T-cell (primary cell): Measurements from ENCODE around the gene ST8SIA5. TPM values are rescaled to one million over a fixed set of nuclear protein-coding genes. Genes with fewer than 3 reads are reported as not detected.
A peak's percentile ranks its signal among the peaks of the same experiment; 100 is the strongest.

Experiments
- ATAC-seq, 4 experiments: fragments of 200-7000 bp in 3 of 4; fragments of 150-1000 bp in 1 of 4; cut with Tn5 transposase; replicated peaks in 1 of 4; 1 replicate in 3 of 4; 2 replicates in 1 of 4; pipeline ENCODE4 v1.10.0; 2021; ENCODE audit warnings: moderate library complexity in 3 of 4, mild to moderate bottlenecking in 2 of 4, moderate number of reproducible peaks in 1 of 4
- CTCF ChIA-PET, 2 donors: fragments of 300-600 bp; sonication (Branson Sonifier 250); formaldehyde crosslinking; loops; one replicate each; lab custom pipeline; 2022; ENCODE audit warnings: antibody characterized with exemption in 2 of 2; lab: Charles Lee
- POLR2A ChIA-PET, 2 donors: fragments of 300-600 bp; sonication (Branson Sonifier 250); formaldehyde crosslinking; loops; one replicate each; lab custom pipeline; 2022; ENCODE audit warnings: antibody characterized with exemption in 2 of 2; lab: Charles Lee
- DNase-seq, 35 experiments: peaks; one replicate each; pipeline versions ENCODE4 v3.0.0 to v3.0.0-alpha.2; 2013 to 2023
- H3K27ac ChIP-seq: one replicate; pipeline ENCODE4 v1.5.1; 2013; ENCODE audit warnings: low read length
- H3K27me3 ChIP-seq, 2 experiments: replicated peaks in 1 of 2; 1 replicate in 1 of 2; 2 replicates in 1 of 2; pipeline versions ENCODE4 v1.6.1 to v1.7.0; 2013; ENCODE audit warnings: low read length in 1 of 2, mixed read lengths in 1 of 2; ENCODE audit not compliant: control insufficient read depth in 2 of 2, insufficient read depth in 2 of 2; ENCODE audit errors: extremely low read depth in 1 of 2
- H3K36me3 ChIP-seq, 2 donors: 1 replicate in 1 of 2; 2 replicates in 1 of 2; pipeline versions ENCODE4 v1.6.1 to v1.7.0; 2013; ENCODE audit warnings: low read length in 1 of 2; ENCODE audit not compliant: control insufficient read depth in 2 of 2, insufficient read depth in 1 of 2; ENCODE audit errors: extremely low read depth in 1 of 2
- H3K4me1 ChIP-seq, 2 experiments: 1 replicate in 1 of 2; 2 replicates in 1 of 2; pipeline versions ENCODE4 v1.6.1 to v1.7.0; 2013; ENCODE audit warnings: low read length in 2 of 2, mixed read lengths in 1 of 2; ENCODE audit not compliant: insufficient read depth in 2 of 2, control insufficient read depth in 1 of 2; ENCODE audit errors: extremely low read depth in 1 of 2
- H3K4me3 ChIP-seq, 2 donors: 1 replicate in 1 of 2; 2 replicates in 1 of 2; pipeline versions ENCODE4 v1.5.1 to v1.7.0; 2013; ENCODE audit warnings: mild to moderate bottlenecking in 2 of 2, low read length in 1 of 2, moderate library complexity in 1 of 2; ENCODE audit not compliant: control insufficient read depth in 1 of 2; ENCODE audit errors: extremely low read depth in 1 of 2
- H3K9me3 ChIP-seq: 2 replicates; pipeline ENCODE4 v1.7.0; 2013
- H3K27ac Mint-ChIP-seq, 2 donors: one replicate each; pipeline ENCODE4 v1.8.0; 2020 to 2021; ENCODE audit warnings: mild to moderate bottlenecking in 2 of 2, mixed read lengths in 2 of 2
- H3K27me3 Mint-ChIP-seq, 2 donors: one replicate each; pipeline ENCODE4 v1.8.0; 2021 to 2022; ENCODE audit warnings: mixed read lengths in 2 of 2
- H3K36me3 Mint-ChIP-seq: one replicate; pipeline ENCODE4 v1.8.0; 2021; ENCODE audit warnings: mixed read lengths
- H3K4me1 Mint-ChIP-seq, 3 donors: one replicate each; pipeline ENCODE4 v1.8.0; 2020 to 2022; ENCODE audit warnings: mixed read lengths in 3 of 3, mild to moderate bottlenecking in 1 of 3
- H3K4me3 Mint-ChIP-seq, 3 donors: one replicate each; pipeline ENCODE4 v1.8.0; 2020 to 2022; ENCODE audit warnings: mild to moderate bottlenecking in 3 of 3, mixed read lengths in 3 of 3, moderate library complexity in 3 of 3
- H3K9me3 Mint-ChIP-seq, 3 donors: one replicate each; pipeline ENCODE4 v1.8.0; 2020 to 2022; ENCODE audit warnings: mixed read lengths in 3 of 3
- WGBS: methylation state at CpG from one replicate; pipeline ENCODE4 v1.1.5; 2013; ENCODE audit warnings: missing lambda C conversion rate; ENCODE audit not compliant: insufficient coverage; 5-methylcytosine and 5-hydroxymethylcytosine counted together
- total RNA-seq, 35 experiments: library from RNA in 6 of 35; stranded (reverse) in 6 of 35; fragments of 120-200 nt in 1 of 35; gene quantifications; one replicate each; pipeline versions ENCODE4 v1.2.1 to v1.2.4 and lab custom pipeline; 2013 to 2026

ST8SIA5 gene
- total RNA-seq, 5 donors from 2014 or later (not counting 1 experiment from before 2014, with no cell fraction given) = 0.09 to 0.28 TPM; not detected in 3

- no peak for ATAC-seq
- H3K9me3 Mint-ChIP-seq = peaks cover 0 to 3% (median 0%) of the 10 kb centered on the region in 3 donors
- ChIA-PET CTCF (interaction anchor here (0.5 kb wide), 2 partner anchors 13 to 538 kb away, joined by 3 to 4 read pairs; no protein-coding TSS in a partner anchor), POLR2A (no interaction called here)
- no peak for DNase-seq
- Histone ChIP-seq H3K27me3 (peaks cover 0 to 24% of the 10 kb centered on the region in 2 experiments), H3K36me3 (no peaks in the 10 kb centered on the region), H3K27ac (no peak overlapping the region), H3K4me1 (peaks cover 0 to 1% of the 10 kb centered on the region in 2 experiments), H3K9me3 (no peaks in the 10 kb centered on the region), H3K4me3 (no peak overlapping the region)
- no peak overlapping the region for H3K4me3 Mint-ChIP-seq
- 63% methylated on average over 2 of the region's 2 CpGs for WGBS
- no peak overlapping the region for H3K27ac Mint-ChIP-seq
- peaks cover 6 to 9% (median 7%) of the 10 kb centered on the region in 3 donors for H3K4me1 Mint-ChIP-seq
- peaks cover 6 to 8% of the 10 kb centered on the region in 2 donors for H3K27me3 Mint-ChIP-seq
- H3K36me3 Mint-ChIP-seq = no peaks in the 10 kb centered on the region
These were observed 79.2 kb downstream of the ST8SIA5 start for GRCh38 chr18:46677611-46678010.

GRCh38 chr18:46676182-46676835, 80.5 kb downstream of the ST8SIA5 start:
- Mint-ChIP-seq H3K9me3 (peaks cover 0 to 3% (median 0%) of the 10 kb centered on the region in 3 donors), H3K27ac (no peak overlapping the region)
- CTCF ChIA-PET = no interaction called here

GRCh38 chr18:46675112-46675511, 81.7 kb downstream of the ST8SIA5 start:
- no peaks in the 10 kb centered on the region for H3K36me3 Mint-ChIP-seq
- no peak overlapping the region for H3K27ac Mint-ChIP-seq
- ChIA-PET CTCF (no interaction called here), POLR2A (no interaction called here)
- DNase-seq = no peak
- WGBS = no CpG with 5 or more reads among the region's 1 CpG
- peaks cover 2 to 10% of the 10 kb centered on the region in 2 experiments for H3K4me1 ChIP-seq
- H3K4me3 ChIP-seq = no peak overlapping the region
- peaks cover 13 to 23% (median 21%) of the 10 kb centered on the region in 3 donors for H3K4me1 Mint-ChIP-seq
- no peak overlapping the region for H3K4me3 Mint-ChIP-seq
- peaks cover 6 to 8% of the 10 kb centered on the region in 2 donors for H3K27me3 Mint-ChIP-seq
- ATAC-seq = no peak
- H3K27ac ChIP-seq = no peak overlapping the region
- H3K9me3 Mint-ChIP-seq = peaks cover 0 to 3% (median 0%) of the 10 kb centered on the region in 3 donors
- peaks cover 0 to 15% of the 10 kb centered on the region in 2 experiments for H3K27me3 ChIP-seq
- H3K36me3 ChIP-seq = no peaks in the 10 kb centered on the region
- no peaks in the 10 kb centered on the region for H3K9me3 ChIP-seq

More at GRCh38 chr18:46676182-46676835, 80.5 kb downstream of the ST8SIA5 start:
- H3K9me3 ChIP-seq = no peaks in the 10 kb centered on the region
- WGBS = 81% methylated on average over 12 of the region's 15 CpGs
- Mint-ChIP-seq H3K4me3 (no peak overlapping the region), H3K4me1 (peaks cover 13 to 22% (median 20%) of the 10 kb centered on the region in 3 donors), H3K36me3 (no peaks in the 10 kb centered on the region), H3K27me3 (peaks cover 6 to 8% of the 10 kb centered on the region in 2 donors)
- no peaks in the 10 kb centered on the region for H3K36me3 ChIP-seq
- ATAC-seq (no peak), DNase-seq (no peak)
- POLR2A ChIA-PET = no interaction called here
- peaks cover 0 to 23% of the 10 kb centered on the region in 2 experiments for H3K27me3 ChIP-seq
- no peak overlapping the region for H3K4me3 ChIP-seq
- H3K27ac ChIP-seq = no peak overlapping the region
- H3K4me1 ChIP-seq = peaks cover 2 to 10% of the 10 kb centered on the region in 2 experiments

- Histone ChIP-seq H3K4me3 (no peak overlapping the region), H3K27me3 (peaks cover 0 to 21% of the 10 kb centered on the region in 2 experiments), H3K27ac (no peak overlapping the region), H3K9me3 (no peaks in the 10 kb centered on the region), H3K4me1 (peaks cover 2 to 10% of the 10 kb centered on the region in 2 experiments), H3K36me3 (no peaks in the 10 kb centered on the region)
- ATAC-seq = peak; percentile 38 to 93 (median 66)
- WGBS = 60% methylated on average over 2 of the region's 6 CpGs
- H3K9me3 Mint-ChIP-seq = peaks cover 0 to 3% (median 0%) of the 10 kb centered on the region in 3 donors
- H3K4me1 Mint-ChIP-seq = peaks cover 13 to 23% (median 21%) of the 10 kb centered on the region in 3 donors
- peak overlapping the region; percentile 28 to 64 for H3K27ac Mint-ChIP-seq
- H3K4me3 Mint-ChIP-seq = no peak overlapping the region
- H3K27me3 Mint-ChIP-seq = peaks cover 0 to 6% of the 10 kb centered on the region in 2 donors
- no peaks in the 10 kb centered on the region for H3K36me3 Mint-ChIP-seq
- POLR2A ChIA-PET = interaction anchor here in 1 of 2 donors (0.6 to 0.7 kb wide), 2 partner anchors 226 to 561 kb away, joined by 4 to 5 read pairs; no protein-coding TSS in a partner anchor
- CTCF ChIA-PET = interaction anchor here in 1 of 2 donors (1.4 kb wide), 1 partner anchor 15 kb away, joined by 7 read pairs; no protein-coding TSS in a partner anchor
- peak in 7 of 35 experiments; percentile 2 to 63 (median 15) for DNase-seq
These were observed 84.5 kb downstream of the ST8SIA5 start for GRCh38 chr18:46672062-46672970.

- WGBS = 66% methylated on average over 4 of the region's 6 CpGs
- Mint-ChIP-seq H3K4me3 (no peak overlapping the region), H3K27me3 (peaks cover 1 to 6% of the 10 kb centered on the region in 2 donors), H3K27ac (no peak overlapping the region), H3K4me1 (peaks cover 13 to 21% (median 21%) of the 10 kb centered on the region in 3 donors), H3K9me3 (no peaks in the 10 kb centered on the region), H3K36me3 (no peaks in the 10 kb centered on the region)
- ChIA-PET CTCF (interaction anchor here in 1 of 2 donors (0.8 kb wide), 1 partner anchor 10 kb away, joined by 4 read pairs; no protein-coding TSS in a partner anchor), POLR2A (no interaction called here)
- DNase-seq (no peak), ATAC-seq (no peak)
- no peak overlapping the region for H3K4me3 ChIP-seq
- no peaks in the 10 kb centered on the region for H3K9me3 ChIP-seq
- no peaks in the 10 kb centered on the region for H3K36me3 ChIP-seq
- H3K4me1 ChIP-seq = peaks cover 2 to 10% of the 10 kb centered on the region in 2 experiments
- peaks cover 0 to 14% of the 10 kb centered on the region in 2 experiments for H3K27me3 ChIP-seq
- H3K27ac ChIP-seq = no peak overlapping the region
These were observed 88.2 kb downstream of the ST8SIA5 start for GRCh38 chr18:46668694-46669093.

GRCh38 chr18:46668135-46668534, 88.7 kb downstream of the ST8SIA5 start:
- 81% methylated on average over 9 of the region's 11 CpGs for WGBS
- POLR2A ChIA-PET = no interaction called here
- H3K4me1 ChIP-seq = peaks cover 2 to 10% of the 10 kb centered on the region in 2 experiments
- H3K9me3 ChIP-seq = no peaks in the 10 kb centered on the region
- H3K27me3 ChIP-seq = peaks cover 0 to 14% of the 10 kb centered on the region in 2 experiments
- H3K27ac ChIP-seq = no peak overlapping the region
- no peaks in the 10 kb centered on the region for H3K36me3 ChIP-seq
- no peak for ATAC-seq
- no peak overlapping the region for H3K4me3 Mint-ChIP-seq
- no peak for DNase-seq
- CTCF ChIA-PET = interaction anchor here in 1 of 2 donors (1.5 kb wide), 1 partner anchor 11 kb away, joined by 4 read pairs; the partner anchor contains the start of gene LOXHD1
- peaks cover 12 to 18% (median 18%) of the 10 kb centered on the region in 3 donors for H3K4me1 Mint-ChIP-seq
- H3K4me3 ChIP-seq = no peak overlapping the region
- H3K9me3 Mint-ChIP-seq = no peaks in the 10 kb centered on the region
- H3K36me3 Mint-ChIP-seq = no peaks in the 10 kb centered on the region
- H3K27me3 Mint-ChIP-seq = peaks cover 4 to 9% of the 10 kb centered on the region in 2 donors
- no peak overlapping the region for H3K27ac Mint-ChIP-seq
